Sigmoid colon (tissue), 7 donors: ENCODE measurements around the gene TMEM140. TPM values are rescaled to one million over a fixed set of nuclear protein-coding genes. Genes with fewer than 3 reads are reported as not detected.

Source experiments
- DNase-seq: peaks from one replicate; pipeline ENCODE4 v3.0.0-alpha.2; 2019
- H3K27ac ChIP-seq, 4 donors: fragments of 200-600 bp; sonication (generic); one replicate each; pipeline ENCODE4 v1.5.1; 2016 to 2019; ENCODE audit warnings: mild to moderate bottlenecking in 1 of 4
- H3K27me3 ChIP-seq, 3 donors: fragments of 200-600 bp; sonication (generic); one replicate each; pipeline ENCODE4 v1.5.1; 2019; ENCODE audit warnings: mild to moderate bottlenecking in 1 of 3
- H3K36me3 ChIP-seq, 4 donors: fragments of 200-600 bp; sonication (generic); one replicate each; pipeline ENCODE4 v1.5.1; 2016 to 2019
- H3K4me1 ChIP-seq, 4 donors: fragments of 200-600 bp; sonication (generic); one replicate each; pipeline ENCODE4 v1.5.1; 2017 to 2019
- H3K4me3 ChIP-seq, 4 donors: fragments of 200-600 bp; sonication (generic); one replicate each; pipeline ENCODE4 v1.5.1; 2017 to 2019; ENCODE audit warnings: mild to moderate bottlenecking in 2 of 4, moderate library complexity in 1 of 4
- H3K9me3 ChIP-seq, 4 donors: fragments of 200-600 bp in 3 of 4; sonication (generic) in 3 of 4; one replicate each; pipeline versions ENCODE4 v1.5.1 to v1.6.1; 2013 to 2019
- EP300 ChIP-seq, 4 donors: sonication (generic); formaldehyde crosslinking; IDR thresholded peaks; one replicate each; pipeline ENCODE4 v1.6.1; 2017; ENCODE audit warnings: antibody characterized with exemption in 4 of 4
- POLR2A ChIP-seq, 2 donors: fragments of 450-650 bp; IDR thresholded peaks; one replicate each; pipeline ENCODE4 v1.6.1; 2016; ENCODE audit warnings: antibody characterized with exemption in 2 of 2, mild to moderate bottlenecking in 2 of 2, moderate library complexity in 2 of 2
- POLR2AphosphoS5 ChIP-seq, 4 donors: sonication (generic); formaldehyde crosslinking; IDR thresholded peaks; one replicate each; pipeline ENCODE4 v1.6.1; 2017; ENCODE audit warnings: antibody characterized with exemption in 4 of 4
- WGBS, 2 donors: extraction: QIAGEN DNeasy Blood & Tissue Kit; methylation state at CpG; one replicate each; pipeline ENCODE4 v1.1.7; 2013; 5-methylcytosine and 5-hydroxymethylcytosine counted together
- intact Hi-C: fragments of 100-400 bp; cut with DNase I; formaldehyde crosslinking; loops from one replicate; pipeline ENCODE4 v1.15.1; 2023
- polyA plus RNA-seq, 3 donors: library from polyadenylated mRNA; stranded (reverse); fragments of 200-250 nt; gene quantifications; one replicate each; pipeline ENCODE4 v1.2.3, GENCODE V29; 2013
- total RNA-seq, 4 donors: library from RNA; depleted of rRNA; stranded (reverse); fragments of >200 nt; gene quantifications; one replicate each; pipeline ENCODE4 v1.1.0, GENCODE V29; 2016
- TF ChIP-seq, protein P1 (sequence below), 4 experiments: fragments of 450-650 bp in 3 of 4; fragments of 200-600 bp in 1 of 4; IDR thresholded peaks; one replicate each; pipeline ENCODE4 v1.5.1; 2016 to 2019; ENCODE audit warnings: antibody characterized with exemption in 4 of 4, mild to moderate bottlenecking in 3 of 4, moderate library complexity in 2 of 4
- donor health status: healthy with polysubstance abuse.
- donor health status: Bipolar disorder and iron deficiency.
- donor health status: healthy.

Gene TMEM140
- total and polyA plus RNA-seq, 7 donors, result 5.4 to 29.6 (median 18.3) TPM

- Histone ChIP-seq H3K36me3 (peaks cover 7 to 50% (median 22%) of the 10 kb centered on the region in 4 donors), H3K27ac (peak overlapping the region in 3 of 4 donors; percentile 13 to 94 (median 26)), H3K4me3 (no peak overlapping the region), H3K27me3 (no peaks in the 10 kb centered on the region), H3K9me3 (no peaks in the 10 kb centered on the region), H3K4me1 (peaks cover 0 to 50% (median 38%) of the 10 kb centered on the region in 4 donors)
- DNase-seq, result no peak
- WGBS, 2 donors, result 86 to 89% methylated on average over 18 of the region's 18 CpGs
- TF ChIP-seq POLR2AphosphoS5 (IDR thresholded peaks at IDR 0.05) (no peak), POLR2A (IDR thresholded peaks at IDR 0.05) (no peak), EP300 (IDR thresholded peaks at IDR 0.05) (no peak)
- TF ChIP-seq, protein P1, sequence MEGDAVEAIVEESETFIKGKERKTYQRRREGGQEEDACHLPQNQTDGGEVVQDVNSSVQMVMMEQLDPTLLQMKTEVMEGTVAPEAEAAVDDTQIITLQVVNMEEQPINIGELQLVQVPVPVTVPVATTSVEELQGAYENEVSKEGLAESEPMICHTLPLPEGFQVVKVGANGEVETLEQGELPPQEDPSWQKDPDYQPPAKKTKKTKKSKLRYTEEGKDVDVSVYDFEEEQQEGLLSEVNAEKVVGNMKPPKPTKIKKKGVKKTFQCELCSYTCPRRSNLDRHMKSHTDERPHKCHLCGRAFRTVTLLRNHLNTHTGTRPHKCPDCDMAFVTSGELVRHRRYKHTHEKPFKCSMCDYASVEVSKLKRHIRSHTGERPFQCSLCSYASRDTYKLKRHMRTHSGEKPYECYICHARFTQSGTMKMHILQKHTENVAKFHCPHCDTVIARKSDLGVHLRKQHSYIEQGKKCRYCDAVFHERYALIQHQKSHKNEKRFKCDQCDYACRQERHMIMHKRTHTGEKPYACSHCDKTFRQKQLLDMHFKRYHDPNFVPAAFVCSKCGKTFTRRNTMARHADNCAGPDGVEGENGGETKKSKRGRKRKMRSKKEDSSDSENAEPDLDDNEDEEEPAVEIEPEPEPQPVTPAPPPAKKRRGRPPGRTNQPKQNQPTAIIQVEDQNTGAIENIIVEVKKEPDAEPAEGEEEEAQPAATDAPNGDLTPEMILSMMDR (IDR thresholded peaks at IDR 0.05), result no peak
- intact Hi-C loops, result loop anchor here (10.0 kb wide), 1 partner anchor 390 kb away; the partner anchor contains the start of gene CALD1
Observed at GRCh38 chr7:135164357-135165061, 16.6 kb downstream of the TMEM140 start.

DNA sequence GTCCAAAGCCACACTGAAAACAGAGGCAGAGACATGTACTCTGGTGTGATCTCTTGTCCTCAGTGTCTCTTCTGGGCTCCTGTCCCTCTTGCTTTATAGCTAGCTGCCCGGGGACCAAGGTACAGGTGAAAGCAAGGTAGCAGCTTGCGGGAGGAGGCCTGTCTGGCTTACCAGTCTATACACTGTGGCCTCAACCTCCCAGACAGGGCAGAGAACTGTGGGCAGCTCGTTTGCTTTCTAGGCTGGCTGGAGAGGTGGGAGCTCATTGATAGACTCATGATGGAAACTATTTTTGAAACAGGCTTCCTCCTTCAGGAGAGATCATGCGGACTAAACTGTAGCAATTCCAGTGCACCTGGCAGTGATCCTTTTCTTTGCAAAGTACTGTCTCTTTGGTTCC is 18.0 kb downstream of the TMEM140 start:
- intact Hi-C loops, result loop anchor here (10.0 kb wide), 1 partner anchor 391 kb away; the partner anchor contains the start of gene CALD1
- Histone ChIP-seq H3K27me3 (no peaks in the 10 kb centered on the region), H3K36me3 (peaks cover 7 to 50% (median 22%) of the 10 kb centered on the region in 4 donors), H3K27ac (peak overlapping the region in 3 of 4 donors; percentile 46 to 97 (median 94)), H3K9me3 (no peaks in the 10 kb centered on the region), H3K4me1 (peaks cover 0 to 45% (median 29%) of the 10 kb centered on the region in 4 donors), H3K4me3 (no peak overlapping the region)
- no peak for DNase-seq
- WGBS, 2 donors, result 82 to 87% methylated on average over 4 of the region's 4 CpGs
- TF ChIP-seq, protein P1 (IDR thresholded peaks at IDR 0.05), result no peak
- no peak for TF ChIP-seq EP300 (IDR thresholded peaks at IDR 0.05)
- TF ChIP-seq POLR2A (IDR thresholded peaks at IDR 0.05), result no peak
- TF ChIP-seq POLR2AphosphoS5 (IDR thresholded peaks at IDR 0.05), result no peak

DNA sequence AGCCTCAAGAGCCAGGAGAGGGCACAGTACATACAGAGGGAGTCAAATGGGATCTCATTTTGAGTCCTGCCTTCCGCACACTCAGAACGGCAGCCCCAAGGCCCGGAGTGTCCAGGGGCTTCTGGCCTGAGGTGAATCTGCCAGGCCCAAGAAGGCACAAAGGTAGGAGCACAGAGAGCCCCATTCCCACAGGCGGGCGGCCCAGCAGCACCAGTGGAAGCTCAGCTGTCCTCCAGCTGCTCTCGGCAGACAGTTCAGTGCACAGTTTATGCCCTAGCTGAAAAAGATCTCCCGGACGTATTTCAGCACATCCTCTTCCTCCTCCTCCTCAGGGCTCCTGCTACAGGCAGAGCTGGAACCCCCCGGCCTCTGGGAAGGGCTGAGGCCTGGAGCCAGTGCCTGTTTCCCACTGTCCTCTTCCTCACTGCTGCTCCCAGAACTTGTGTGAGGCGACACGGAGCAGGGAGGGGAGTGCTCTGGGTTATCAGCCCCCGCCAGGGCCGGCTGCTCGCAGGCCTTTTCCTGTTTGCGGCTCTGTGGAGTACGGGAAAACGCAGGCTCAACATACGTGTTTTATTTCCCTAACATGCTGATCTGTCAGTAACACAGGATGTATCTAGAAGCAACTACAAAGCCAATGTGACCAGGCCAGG is 18.6 kb downstream of the TMEM140 start:
- intact Hi-C loops, result loop anchor here (10.0 kb wide), 1 partner anchor 392 kb away; the partner anchor contains the start of gene CALD1
- no peak for TF ChIP-seq EP300 (IDR thresholded peaks at IDR 0.05)
- no peak for TF ChIP-seq POLR2AphosphoS5 (IDR thresholded peaks at IDR 0.05)
- TF ChIP-seq, protein P1 (IDR thresholded peaks at IDR 0.05), result no peak
- TF ChIP-seq POLR2A (IDR thresholded peaks at IDR 0.05), result no peak
- peak overlapping the region in 3 of 4 donors; percentile 46 to 97 (median 94) for H3K27ac ChIP-seq
- WGBS, 2 donors, result 81 to 90% methylated on average over 18 of the region's 18 CpGs
- H3K4me1 ChIP-seq, result peaks cover 0 to 47% (median 33%) of the 10 kb centered on the region in 4 donors
- H3K36me3 ChIP-seq, result peaks cover 7 to 50% (median 22%) of the 10 kb centered on the region in 4 donors
- no peak overlapping the region for H3K4me3 ChIP-seq
- no peak for DNase-seq
- H3K9me3 ChIP-seq, result no peaks in the 10 kb centered on the region
- no peaks in the 10 kb centered on the region for H3K27me3 ChIP-seq

DNA sequence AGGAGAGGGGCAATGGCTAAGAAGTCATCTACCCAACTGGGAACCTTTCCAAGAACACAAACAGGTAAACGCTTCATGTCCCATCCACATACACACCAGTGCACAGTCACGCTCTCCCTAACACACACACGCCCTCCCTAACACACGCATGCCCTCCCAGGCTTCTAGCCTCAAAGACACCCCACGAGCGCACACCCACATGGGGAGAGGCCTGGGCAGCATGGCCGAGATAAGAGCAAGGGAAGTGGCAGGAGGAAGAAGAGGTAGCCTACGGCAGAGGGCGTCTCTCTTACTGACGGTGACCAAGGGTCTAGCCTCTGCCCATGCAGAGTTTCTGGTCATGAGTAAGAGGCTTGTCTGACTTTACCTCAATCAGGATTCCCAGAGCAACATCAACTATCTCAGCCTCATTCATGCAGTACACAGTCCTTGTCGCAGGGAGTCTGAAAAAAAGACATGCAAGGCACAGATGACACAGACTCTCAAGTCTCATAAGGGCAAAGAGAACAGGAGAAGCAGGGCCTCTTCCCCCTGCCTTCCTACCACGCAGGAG is 19.6 kb downstream of the TMEM140 start:
- peak overlapping the region; percentile 14 to 97 (median 76) for H3K27ac ChIP-seq

More for the DNA sequence above, 19.6 kb downstream of the TMEM140 start:
- no peak for DNase-seq
- 87 to 88% methylated on average over 12 of the region's 12 CpGs for WGBS, 2 donors
- Histone ChIP-seq H3K36me3 (peaks cover 7 to 50% (median 22%) of the 10 kb centered on the region in 4 donors), H3K27me3 (no peaks in the 10 kb centered on the region), H3K9me3 (no peaks in the 10 kb centered on the region), H3K4me1 (peaks cover 0 to 46% (median 38%) of the 10 kb centered on the region in 4 donors), H3K4me3 (no peak overlapping the region)
- TF ChIP-seq, protein P1 (IDR thresholded peaks at IDR 0.05), result no peak
- no peak for TF ChIP-seq EP300 (IDR thresholded peaks at IDR 0.05)
- TF ChIP-seq POLR2AphosphoS5 (IDR thresholded peaks at IDR 0.05), result no peak
- no peak for TF ChIP-seq POLR2A (IDR thresholded peaks at IDR 0.05)
- intact Hi-C loops, result loop anchor here (10.0 kb wide), 1 partner anchor 393 kb away; the partner anchor contains the start of gene CALD1
